Measurements from ENCODE around the gene ZCCHC7. TPM values are rescaled to one million over a fixed set of nuclear protein-coding genes. Genes with fewer than 3 reads are reported as not detected.

Gene ZCCHC7
- polyA plus RNA-seq, 3 donors = 8.7 to 12.9 (median 12.5) TPM

DNA sequence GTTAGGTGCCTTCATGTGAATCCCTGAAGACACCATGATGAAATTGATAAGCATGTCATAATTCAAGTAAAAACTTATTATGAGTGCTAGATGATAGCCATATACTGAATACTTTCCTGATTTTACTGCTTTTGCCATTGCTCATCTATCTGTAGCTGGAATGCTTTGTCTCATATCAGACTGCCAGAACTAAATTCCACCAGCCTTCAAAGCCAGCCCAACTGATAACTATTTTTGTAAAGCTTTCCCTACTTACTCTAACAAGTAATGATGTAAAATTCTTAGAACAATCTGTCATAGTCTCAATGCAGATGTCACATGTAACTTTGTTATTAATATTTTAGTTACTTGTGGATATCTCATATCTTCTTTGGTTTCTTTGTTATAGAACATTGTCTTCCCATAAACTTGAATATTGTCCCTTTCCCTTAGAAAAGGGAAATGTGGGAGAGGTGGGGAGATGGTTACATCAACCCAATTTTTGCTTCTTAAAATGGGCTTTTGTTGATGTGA, 128.3 kb downstream of the ZCCHC7 start:
- DNase-seq = no peak
- no peak overlapping the region for H3K9ac ChIP-seq (ENCODE audit: insufficient read depth, low read length, poor library complexity, severe bottlenecking)
- peaks cover 0 to 2% (median 0%) of the 10 kb centered on the region in 7 donors for H3K9me3 Mint-ChIP-seq
- TF ChIP-seq, protein P1, sequence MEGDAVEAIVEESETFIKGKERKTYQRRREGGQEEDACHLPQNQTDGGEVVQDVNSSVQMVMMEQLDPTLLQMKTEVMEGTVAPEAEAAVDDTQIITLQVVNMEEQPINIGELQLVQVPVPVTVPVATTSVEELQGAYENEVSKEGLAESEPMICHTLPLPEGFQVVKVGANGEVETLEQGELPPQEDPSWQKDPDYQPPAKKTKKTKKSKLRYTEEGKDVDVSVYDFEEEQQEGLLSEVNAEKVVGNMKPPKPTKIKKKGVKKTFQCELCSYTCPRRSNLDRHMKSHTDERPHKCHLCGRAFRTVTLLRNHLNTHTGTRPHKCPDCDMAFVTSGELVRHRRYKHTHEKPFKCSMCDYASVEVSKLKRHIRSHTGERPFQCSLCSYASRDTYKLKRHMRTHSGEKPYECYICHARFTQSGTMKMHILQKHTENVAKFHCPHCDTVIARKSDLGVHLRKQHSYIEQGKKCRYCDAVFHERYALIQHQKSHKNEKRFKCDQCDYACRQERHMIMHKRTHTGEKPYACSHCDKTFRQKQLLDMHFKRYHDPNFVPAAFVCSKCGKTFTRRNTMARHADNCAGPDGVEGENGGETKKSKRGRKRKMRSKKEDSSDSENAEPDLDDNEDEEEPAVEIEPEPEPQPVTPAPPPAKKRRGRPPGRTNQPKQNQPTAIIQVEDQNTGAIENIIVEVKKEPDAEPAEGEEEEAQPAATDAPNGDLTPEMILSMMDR (IDR thresholded peaks at IDR 0.05) = no peak
- H3K9me3 ChIP-seq (replicated peaks in 1 of 2; ENCODE audit: control insufficient read depth in 1 of 2, insufficient read depth in 1 of 2, low read length in 2 of 2) = no peaks in the 10 kb centered on the region
- no peaks in the 10 kb centered on the region for H4K20me1 ChIP-seq (ENCODE audit: insufficient read depth, low read length)
- H3K4me3 ChIP-seq (replicated peaks in 1 of 3; ENCODE audit: low read depth in 2 of 3, low read length in 3 of 3) = no peak overlapping the region
- no peak overlapping the region for H3K4me2 ChIP-seq (replicated peaks; ENCODE audit: extremely low read depth, low read length, poor library complexity, severe bottlenecking)
- no peak overlapping the region for H3K4me3 Mint-ChIP-seq
- no peaks in the 10 kb centered on the region for H3K79me2 ChIP-seq (ENCODE audit: insufficient read depth, low read length)
- no peak overlapping the region for H2AFZ ChIP-seq (ENCODE audit: insufficient read depth, low read depth, low read length, poor library complexity, severe bottlenecking)
- peaks cover 10 to 23% of the 10 kb centered on the region in 2 donors for H3K36me3 Mint-ChIP-seq
- intact Hi-C loops (cut with micrococcal nuclease) = no loop called here
- no peaks in the 10 kb centered on the region for H3K27me3 ChIP-seq (ENCODE audit: control insufficient read depth in 2 of 2, insufficient read depth in 2 of 2, low read length in 2 of 2)
- H3K4me1 ChIP-seq (ENCODE audit: control insufficient read depth in 1 of 2, insufficient read depth in 2 of 2, low read length in 2 of 2) = no peaks in the 10 kb centered on the region
- H3K27ac ChIP-seq (ENCODE audit: low read depth in 1 of 2, low read length in 2 of 2) = no peak overlapping the region
- no peaks in the 10 kb centered on the region for H3K4me1 Mint-ChIP-seq
- no peaks in the 10 kb centered on the region for H3K27me3 Mint-ChIP-seq (ENCODE audit: low read depth in 3 of 3)
- peaks cover 2 to 12% of the 10 kb centered on the region in 2 donors for H3K36me3 ChIP-seq (replicated peaks in 1 of 2; ENCODE audit: control insufficient read depth in 1 of 2, insufficient read depth in 2 of 2, low read length in 2 of 2)
- no peak overlapping the region for H3K27ac Mint-ChIP-seq

DNA sequence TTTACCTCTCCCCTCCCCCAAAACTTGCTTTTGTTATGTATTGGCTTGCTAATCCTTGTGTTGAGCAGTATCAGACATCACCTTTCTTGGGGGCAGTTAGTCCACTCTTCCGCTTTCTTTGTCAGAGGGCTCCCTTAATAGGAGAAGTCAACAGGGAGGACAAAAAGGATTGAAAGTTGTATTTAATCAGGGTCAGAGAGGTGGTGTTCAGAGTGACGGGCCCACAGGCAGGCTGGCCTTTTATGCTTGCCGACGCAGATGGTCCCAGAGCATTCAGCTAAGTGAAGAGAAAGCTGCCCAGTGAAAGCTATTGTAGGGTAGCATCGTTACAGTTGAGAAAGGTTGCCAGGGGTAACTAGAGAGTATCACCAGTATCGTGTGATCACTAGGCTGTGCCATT, 131.1 kb downstream of the ZCCHC7 start:
- Histone ChIP-seq H3K36me3 (replicated peaks in 1 of 2; ENCODE audit: control insufficient read depth in 1 of 2, insufficient read depth in 2 of 2, low read length in 2 of 2) (peaks cover 2 to 12% of the 10 kb centered on the region in 2 donors), H2AFZ (ENCODE audit: insufficient read depth, low read depth, low read length, poor library complexity, severe bottlenecking) (no peak overlapping the region), H4K20me1 (ENCODE audit: insufficient read depth, low read length) (no peaks in the 10 kb centered on the region), H3K27me3 (ENCODE audit: control insufficient read depth in 2 of 2, insufficient read depth in 2 of 2, low read length in 2 of 2) (no peaks in the 10 kb centered on the region), H3K4me3 (replicated peaks in 1 of 3; ENCODE audit: low read depth in 2 of 3, low read length in 3 of 3) (no peak overlapping the region), H3K9me3 (replicated peaks in 1 of 2; ENCODE audit: control insufficient read depth in 1 of 2, insufficient read depth in 1 of 2, low read length in 2 of 2) (no peaks in the 10 kb centered on the region), H3K9ac (ENCODE audit: insufficient read depth, low read length, poor library complexity, severe bottlenecking) (no peak overlapping the region), H3K4me2 (replicated peaks; ENCODE audit: extremely low read depth, low read length, poor library complexity, severe bottlenecking) (no peak overlapping the region), H3K27ac (ENCODE audit: low read depth in 1 of 2, low read length in 2 of 2) (no peak overlapping the region), H3K79me2 (ENCODE audit: insufficient read depth, low read length) (no peaks in the 10 kb centered on the region), H3K4me1 (ENCODE audit: control insufficient read depth in 1 of 2, insufficient read depth in 2 of 2, low read length in 2 of 2) (no peaks in the 10 kb centered on the region)
- H3K9me3 Mint-ChIP-seq = peaks cover 0 to 2% (median 0%) of the 10 kb centered on the region in 7 donors
- H3K4me3 Mint-ChIP-seq = no peak overlapping the region
- WGBS (ENCODE audit: insufficient coverage) = 90% methylated on average over 6 of the region's 6 CpGs
- DNase-seq = no peak
- intact Hi-C loops (cut with micrococcal nuclease) = no loop called here
- no peaks in the 10 kb centered on the region for H3K27me3 Mint-ChIP-seq (ENCODE audit: low read depth in 3 of 3)
- TF ChIP-seq, protein P1 (IDR thresholded peaks at IDR 0.05) = no peak
- peaks cover 10 to 22% of the 10 kb centered on the region in 2 donors for H3K36me3 Mint-ChIP-seq
- H3K4me1 Mint-ChIP-seq = no peaks in the 10 kb centered on the region
- H3K27ac Mint-ChIP-seq = peak overlapping the region in 1 of 7 donors; percentile 47
